Thoracic aorta (tissue), 2 donors: ENCODE data around the gene CLDN9. TPM values are rescaled to one million over a fixed set of nuclear protein-coding genes. Genes with fewer than 3 reads are reported as not detected.
A peak's percentile ranks its signal among the peaks of the same experiment; 100 is the strongest.

Experiments
- ATAC-seq: fragments of 150-250 bp; one replicate; pipeline ENCODE4 v1.8.0; 2017; ENCODE audit warnings: low read depth; ENCODE audit not compliant: insufficient number of reproducible peaks, low FRiP score
- DNase-seq: peaks from one replicate; pipeline ENCODE4 v3.0.0-alpha.2; 2020; ENCODE audit warnings: low spot score
- H3K27ac ChIP-seq, 2 donors: fragments of 200-600 bp; sonication (generic); 1 replicate in 1 of 2; 2 replicates in 1 of 2; pipeline ENCODE4 v1.5.1; 2016; ENCODE audit warnings: mild to moderate bottlenecking in 2 of 2, moderate library complexity in 2 of 2
- H3K27me3 ChIP-seq: fragments of 200-600 bp; sonication (generic); replicated peaks from 2 replicates; pipeline ENCODE4 v1.6.0; 2016; ENCODE audit warnings: mild to moderate bottlenecking; ENCODE audit not compliant: insufficient read depth
- H3K36me3 ChIP-seq: fragments of 200-600 bp; sonication (generic); one replicate; pipeline ENCODE4 v1.5.1; 2016
- H3K4me1 ChIP-seq, 2 donors: fragments of 200-600 bp; sonication (generic); 1 replicate in 1 of 2; 2 replicates in 1 of 2; pipeline versions ENCODE4 v1.5.1 to v1.6.0; 2016; ENCODE audit warnings: low read depth in 2 of 2, mild to moderate bottlenecking in 1 of 2; ENCODE audit not compliant: control insufficient read depth in 1 of 2
- H3K4me3 ChIP-seq: fragments of 200-600 bp; sonication (generic); 2 replicates; pipeline ENCODE4 v1.5.1; 2016; ENCODE audit warnings: mild to moderate bottlenecking
- H3K9me3 ChIP-seq: fragments of 200-600 bp; sonication (generic); 2 replicates; pipeline ENCODE4 v1.5.1; 2016
- CTCF ChIP-seq: fragments of 200-600 bp; sonication (generic); IDR thresholded peaks from one replicate; pipeline ENCODE4 v1.5.1; 2019; ENCODE audit warnings: antibody characterized with exemption
- total RNA-seq, 2 donors: library from RNA; depleted of rRNA; stranded (reverse); fragments of >200 nt; gene quantifications; one replicate each; pipeline versions ENCODE4 v1.1.0 to v1.2.3, GENCODE V29; 2016

The CLDN9 gene
- total RNA-seq, 2 donors from 2014 or later: 1.5 TPM; not detected in 1

- H3K9me3 ChIP-seq: no peaks in the 10 kb centered on the region
- peaks cover 0 to 46% of the 10 kb centered on the region in 2 donors for H3K4me1 ChIP-seq
- no peak for TF ChIP-seq CTCF
- H3K36me3 ChIP-seq: peaks cover 12% of the 10 kb centered on the region
- H3K4me3 ChIP-seq: no peak overlapping the region
- no peak for ATAC-seq
- DNase-seq: no peak
- peaks cover 4% of the 10 kb centered on the region for H3K27me3 ChIP-seq
- H3K27ac ChIP-seq: no peak overlapping the region
Observed at GRCh38 chr16:3026003-3026378, 13.3 kb downstream of the CLDN9 start.

GRCh38 chr16:3026609-3027488 lies 14.1 kb downstream of the CLDN9 start:
- no peak for DNase-seq
- ATAC-seq: no peak
- no peak for TF ChIP-seq CTCF
- Histone ChIP-seq H3K4me1 (peaks cover 0 to 38% of the 10 kb centered on the region in 2 donors), H3K9me3 (no peaks in the 10 kb centered on the region), H3K4me3 (no peak overlapping the region), H3K27me3 (peaks cover 4% of the 10 kb centered on the region), H3K36me3 (peaks cover 12% of the 10 kb centered on the region), H3K27ac (no peak overlapping the region)

- no peak overlapping the region for H3K27ac ChIP-seq
- ATAC-seq: no peak
- DNase-seq: no peak
- H3K4me3 ChIP-seq: no peak overlapping the region
- TF ChIP-seq CTCF: no peak
- H3K4me1 ChIP-seq: peaks cover 0 to 34% of the 10 kb centered on the region in 2 donors
- peaks cover 4% of the 10 kb centered on the region for H3K27me3 ChIP-seq
- no peaks in the 10 kb centered on the region for H3K9me3 ChIP-seq
- H3K36me3 ChIP-seq: peaks cover 12% of the 10 kb centered on the region
Observed at GRCh38 chr16:3027489-3027795, 14.7 kb downstream of the CLDN9 start.

GRCh38 chr16:3027983-3028715 lies 15.4 kb downstream of the CLDN9 start:
- peaks cover 0 to 27% of the 10 kb centered on the region in 2 donors for H3K4me1 ChIP-seq
- no peak for DNase-seq
- no peak for ATAC-seq
- H3K9me3 ChIP-seq: no peaks in the 10 kb centered on the region
- H3K4me3 ChIP-seq: no peak overlapping the region
- peaks cover 12% of the 10 kb centered on the region for H3K36me3 ChIP-seq
- peak; percentile 66 for TF ChIP-seq CTCF
- H3K27ac ChIP-seq: no peak overlapping the region
- H3K27me3 ChIP-seq: peaks cover 4% of the 10 kb centered on the region

GRCh38 chr16:3028716-3029319 lies 16.1 kb downstream of the CLDN9 start:
- no peaks in the 10 kb centered on the region for H3K9me3 ChIP-seq
- no peak overlapping the region for H3K4me3 ChIP-seq
- ATAC-seq: no peak
- no peak for TF ChIP-seq CTCF
- H3K27me3 ChIP-seq: peaks cover 4% of the 10 kb centered on the region
- no peak overlapping the region for H3K27ac ChIP-seq
- no peak for DNase-seq
- H3K4me1 ChIP-seq: peaks cover 0 to 24% of the 10 kb centered on the region in 2 donors
- peaks cover 12% of the 10 kb centered on the region for H3K36me3 ChIP-seq
